Spleen (tissue), 7 donors: Measurements from ENCODE around the gene ENO3.
A peak's percentile ranks its signal among the peaks of the same experiment; 100 is the strongest.

Experiments used
- POLR2AphosphoS5 ChIP-seq, 3 donors: sonication (generic); formaldehyde crosslinking; IDR thresholded peaks; one replicate each; pipeline ENCODE4 v1.5.1; 2017; ENCODE audit warnings: antibody characterized with exemption in 3 of 3
- TF ChIP-seq, protein P1 (sequence below), 11 experiments: fragments of 200-600 bp in 7 of 11; fragments of 450-650 bp in 4 of 11; sonication (generic) in 4 of 11; IDR thresholded peaks in 8 of 11; conservative IDR thresholded peaks in 3 of 11; 1 replicate in 7 of 11; 2 replicates in 4 of 11; pipeline versions ENCODE4 v1.4.0 to v1.8.0; 2016 to 2021; ENCODE audit warnings: antibody characterized with exemption in 11 of 11, inconsistent platforms in 4 of 11, mild to moderate bottlenecking in 1 of 11
- donor health status: DM: no; HTN: no; CAD: no; lungs with moderate emphysema.
- donor health status: DM: no; HTN: no; CAD: no.
- donor health status: DM: no; HTN: no; CAD: no.

DNA sequence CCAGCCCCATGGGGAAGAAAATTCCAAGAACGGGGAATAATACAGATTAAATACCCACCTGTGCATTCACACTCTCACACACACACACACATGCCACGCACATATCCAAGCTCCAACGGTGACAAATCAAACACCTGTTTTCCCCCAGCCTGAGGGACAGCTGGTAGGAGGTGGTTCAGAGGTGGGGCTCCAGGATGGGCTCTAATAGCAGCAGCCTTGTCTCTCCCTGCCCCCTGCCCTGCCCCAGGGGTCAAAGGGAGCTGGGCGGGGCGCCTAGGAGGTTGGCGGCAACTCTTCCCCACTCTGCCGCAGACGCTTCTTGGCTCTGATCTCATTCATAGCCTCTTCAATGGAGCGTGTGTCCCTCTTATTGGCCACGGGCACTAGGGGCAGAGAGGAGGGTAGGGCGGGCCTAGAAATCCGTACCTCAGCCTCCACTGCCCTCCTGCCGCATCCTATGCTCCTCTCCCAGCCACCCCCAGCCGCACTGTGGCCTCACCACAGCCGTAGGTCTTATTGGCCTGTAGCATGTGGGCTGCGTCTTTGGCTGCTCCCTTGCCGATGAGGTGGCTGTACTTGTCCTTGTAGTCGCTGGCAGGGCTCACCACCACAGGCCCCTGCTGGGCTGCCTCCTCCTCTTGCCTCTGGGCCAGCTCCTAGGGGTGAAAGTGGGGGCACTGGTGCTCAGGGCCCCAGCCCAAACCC is 8.5 kb downstream of the ENO3 start:
- TF ChIP-seq, protein P1, sequence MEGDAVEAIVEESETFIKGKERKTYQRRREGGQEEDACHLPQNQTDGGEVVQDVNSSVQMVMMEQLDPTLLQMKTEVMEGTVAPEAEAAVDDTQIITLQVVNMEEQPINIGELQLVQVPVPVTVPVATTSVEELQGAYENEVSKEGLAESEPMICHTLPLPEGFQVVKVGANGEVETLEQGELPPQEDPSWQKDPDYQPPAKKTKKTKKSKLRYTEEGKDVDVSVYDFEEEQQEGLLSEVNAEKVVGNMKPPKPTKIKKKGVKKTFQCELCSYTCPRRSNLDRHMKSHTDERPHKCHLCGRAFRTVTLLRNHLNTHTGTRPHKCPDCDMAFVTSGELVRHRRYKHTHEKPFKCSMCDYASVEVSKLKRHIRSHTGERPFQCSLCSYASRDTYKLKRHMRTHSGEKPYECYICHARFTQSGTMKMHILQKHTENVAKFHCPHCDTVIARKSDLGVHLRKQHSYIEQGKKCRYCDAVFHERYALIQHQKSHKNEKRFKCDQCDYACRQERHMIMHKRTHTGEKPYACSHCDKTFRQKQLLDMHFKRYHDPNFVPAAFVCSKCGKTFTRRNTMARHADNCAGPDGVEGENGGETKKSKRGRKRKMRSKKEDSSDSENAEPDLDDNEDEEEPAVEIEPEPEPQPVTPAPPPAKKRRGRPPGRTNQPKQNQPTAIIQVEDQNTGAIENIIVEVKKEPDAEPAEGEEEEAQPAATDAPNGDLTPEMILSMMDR (IDR thresholded peaks at IDR 0.05 in 8 of 11, conservative IDR thresholded peaks at IDR 0.05 in 3 of 11) = no peak
- TF ChIP-seq POLR2AphosphoS5 (IDR thresholded peaks at IDR 0.05) = peak in 1 of 3 donors; percentile 23
